Cardiac muscle cell (in vitro differentiated cells and primary cell): ENCODE measurements around the gene VWA7. TPM values are rescaled to one million over a fixed set of nuclear protein-coding genes. Genes with fewer than 3 reads are reported as not detected.

ENCODE experiments used
- DNase-seq, 2 donors: peaks; one replicate each; pipeline versions ENCODE4 v3.0.0 to v3.0.0-alpha.2; 2010 to 2017; ENCODE audit warnings: low read depth in 1 of 2, low spot score in 1 of 2
- H3K27ac ChIP-seq: fragments of 200-600 bp; sonication (generic); 2 replicates; pipeline ENCODE4 v1.5.1; 2016
- H3K27me3 ChIP-seq: fragments of 200-600 bp; sonication (generic); 2 replicates; pipeline ENCODE4 v1.6.0; 2016; ENCODE audit warnings: control low read depth
- H3K36me3 ChIP-seq: fragments of 200-600 bp; sonication (generic); 2 replicates; pipeline ENCODE4 v1.5.1; 2016; ENCODE audit warnings: control low read depth
- H3K4me1 ChIP-seq: fragments of 200-600 bp; sonication (generic); 2 replicates; pipeline ENCODE4 v1.8.1; 2017; ENCODE audit warnings: low read depth, mild to moderate bottlenecking, mixed run types
- H3K4me3 ChIP-seq: fragments of 200-600 bp; sonication (generic); 2 replicates; pipeline ENCODE4 v1.5.1; 2016; ENCODE audit warnings: mild to moderate bottlenecking
- H3K9me3 ChIP-seq: fragments of 200-600 bp; sonication (generic); 2 replicates; pipeline ENCODE4 v1.5.1; 2017; ENCODE audit warnings: low read depth, mild to moderate bottlenecking, control low read depth
- CTCF ChIP-seq: IDR thresholded peaks from 2 replicates; pipeline ENCODE4 v1.5.1; 2012; ENCODE audit warnings: low read depth, mild to moderate bottlenecking, low read length
- polyA plus RNA-seq: library from polyadenylated mRNA; unstranded; fragments of >200 nt; fragmentation: Nextera tagmentation; extraction: Ambion mirVana; gene quantifications from 2 replicates; pipeline ENCODE4 v1.2.1, GENCODE V29; 2016
- total RNA-seq: library from RNA; depleted of rRNA; stranded (reverse); fragments of >200 nt; gene quantifications from 2 replicates; pipeline ENCODE4 v1.2.3, GENCODE V29; 2016

VWA7 gene
- total and polyA plus RNA-seq, 2 experiments from 2014 or later: 9.9 to 24.7 TPM

- Histone ChIP-seq H3K9me3 (no peaks in the 10 kb centered on the region), H3K27ac (no peak overlapping the region), H3K4me3 (no peak overlapping the region), H3K36me3 (no peaks in the 10 kb centered on the region), H3K4me1 (peaks cover 5% of the 10 kb centered on the region), H3K27me3 (no peaks in the 10 kb centered on the region)
- no peak for DNase-seq
- no peak for TF ChIP-seq CTCF
These were observed 14.1 kb downstream of the VWA7 start for GRCh38 chr6:31762878-31763618.

- DNase-seq: no peak
- no peaks in the 10 kb centered on the region for H3K9me3 ChIP-seq
- no peak within 1 kb of the TSS for H3K27ac ChIP-seq
- TF ChIP-seq CTCF: no peak
- H3K4me3 ChIP-seq: no peak within 1 kb of the TSS
- H3K4me1 ChIP-seq: peaks cover 5% of the 10 kb centered on the region
- no peaks in the 10 kb centered on the region for H3K36me3 ChIP-seq
- H3K27me3 ChIP-seq: no peaks in the 10 kb centered on the region
These were observed 14.8 kb downstream of the VWA7 start, which contains the start of gene SAPCD1 for GRCh38 chr6:31762356-31762755. TSS of gene SAPCD1 (plus strand) at chr6:31762656. CDS start at chr6:31763055, 399 bp downstream.

GRCh38 chr6:31761343-31761742, 15.8 kb downstream of the VWA7 start:
- Histone ChIP-seq H3K27ac (no peak overlapping the region), H3K9me3 (no peaks in the 10 kb centered on the region), H3K36me3 (no peaks in the 10 kb centered on the region), H3K4me3 (no peak overlapping the region), H3K27me3 (no peaks in the 10 kb centered on the region), H3K4me1 (peaks cover 5% of the 10 kb centered on the region)
- DNase-seq: no peak
- no peak for TF ChIP-seq CTCF

GRCh38 chr6:31760790-31761189, 16.3 kb downstream of the VWA7 start:
- Histone ChIP-seq H3K9me3 (no peaks in the 10 kb centered on the region), H3K36me3 (no peaks in the 10 kb centered on the region), H3K27ac (no peak overlapping the region), H3K4me1 (peaks cover 5% of the 10 kb centered on the region), H3K27me3 (no peaks in the 10 kb centered on the region), H3K4me3 (no peak overlapping the region)
- TF ChIP-seq CTCF: no peak
- no peak for DNase-seq

GRCh38 chr6:31758281-31758680, 18.8 kb downstream of the VWA7 start:
- H3K4me1 ChIP-seq: peaks cover under 1% of the 10 kb centered on the region

More at GRCh38 chr6:31758281-31758680, 18.8 kb downstream of the VWA7 start:
- no peak for DNase-seq
- no peak overlapping the region for H3K4me3 ChIP-seq
- no peaks in the 10 kb centered on the region for H3K36me3 ChIP-seq
- TF ChIP-seq CTCF: no peak
- H3K9me3 ChIP-seq: no peaks in the 10 kb centered on the region
- H3K27me3 ChIP-seq: no peaks in the 10 kb centered on the region
- no peak overlapping the region for H3K27ac ChIP-seq
